H1 (cell line): ENCODE measurements around the gene IGLON5. TPM values are rescaled to one million over a fixed set of nuclear protein-coding genes. Genes with fewer than 3 reads are reported as not detected.

Experiments
- CTCF ChIA-PET: fragments of 300-600 bp; sonication (Branson Sonifier 250); formaldehyde crosslinking; loops from one replicate; lab custom pipeline; 2021; ENCODE audit not compliant: partially characterized antibody; lab: Charles Lee
- POLR2A ChIA-PET: fragments of 300-600 bp; sonication (Branson Sonifier 250); formaldehyde crosslinking; loops from one replicate; lab custom pipeline; 2021; ENCODE audit warnings: inconsistent platforms; ENCODE audit not compliant: partially characterized antibody; lab: Charles Lee
- DNase-seq, 2 experiments: peaks; one replicate each; pipeline versions ENCODE4 v3.0.0 to v3.0.0-alpha.2; 2010 to 2022; ENCODE audit warnings: low spot score in 2 of 2, low read depth in 1 of 2, mixed read lengths in 1 of 2
- FAIRE-seq: peaks from 2 replicates; lab custom pipeline; 2011; peaks lifted over from hg19 to GRCh38; lab: Jason Lieb, UNC
- H2AFZ ChIP-seq: 2 replicates; pipeline ENCODE4 v1.8.1; 2012; ENCODE audit warnings: low read length, inconsistent platforms
- H2AK5ac ChIP-seq: 2 replicates; pipeline ENCODE4 v1.6.1; 2013; ENCODE audit warnings: low read depth, low read length
- H2BK120ac ChIP-seq: replicated peaks from 2 replicates; pipeline ENCODE3; 2013; ENCODE audit warnings: low read depth, low read length, inconsistent platforms
- H2BK12ac ChIP-seq: 2 replicates; pipeline ENCODE4 v1.6.1; 2013; ENCODE audit warnings: low read depth, low read length
- H2BK15ac ChIP-seq: 2 replicates; pipeline ENCODE4 v1.6.1; 2013; ENCODE audit warnings: low read length
- H2BK20ac ChIP-seq: 2 replicates; pipeline ENCODE4 v1.6.1; 2013; ENCODE audit warnings: low read length
- H2BK5ac ChIP-seq: 2 replicates; pipeline ENCODE4 v1.6.1; 2013; ENCODE audit warnings: low read depth, low read length
- H3K14ac ChIP-seq: 2 replicates; pipeline ENCODE4 v1.6.1; 2013; ENCODE audit warnings: inconsistent platforms; ENCODE audit not compliant: insufficient read length
- H3K18ac ChIP-seq: 2 replicates; pipeline ENCODE4 v1.6.1; 2013; ENCODE audit warnings: low read length; ENCODE audit errors: extremely low read depth
- H3K23ac ChIP-seq: 2 replicates; pipeline ENCODE4 v1.6.1; 2013; ENCODE audit warnings: inconsistent platforms; ENCODE audit not compliant: insufficient read length
- H3K23me2 ChIP-seq: 2 replicates; pipeline ENCODE4 v1.6.1; 2013; ENCODE audit warnings: low read depth, low read length
- H3K27ac ChIP-seq: 2 replicates; pipeline ENCODE4 v1.6.1; 2011; ENCODE audit warnings: low read depth, low read length, inconsistent platforms
- H3K27me3 ChIP-seq, 4 experiments: replicated peaks in 1 of 4; 1 replicate in 1 of 4; 2 replicates in 3 of 4; pipeline versions ENCODE4 v1.6.1 to v1.8.1; 2011 to 2013; ENCODE audit warnings: low read length in 3 of 4, mild to moderate bottlenecking in 3 of 4, inconsistent platforms in 2 of 4, mixed read lengths in 2 of 4, moderate library complexity in 1 of 4; ENCODE audit not compliant: control insufficient read depth in 3 of 4, insufficient read depth in 3 of 4; ENCODE audit errors: extremely low read depth in 1 of 4
- H3K36me3 ChIP-seq, 4 experiments: 2 replicates each; pipeline versions ENCODE4 v1.6.1 to v1.8.1; 2011 to 2013; ENCODE audit warnings: mild to moderate bottlenecking in 4 of 4, low read length in 3 of 4, moderate library complexity in 2 of 4, control low read depth in 1 of 4, inconsistent platforms in 1 of 4; ENCODE audit not compliant: insufficient read depth in 4 of 4, control insufficient read depth in 2 of 4
- H3K4ac ChIP-seq: replicated peaks from 2 replicates; pipeline ENCODE3; 2013; ENCODE audit warnings: low read length, low read depth, mixed read lengths, inconsistent platforms; ENCODE audit not compliant: insufficient read length
- H3K4me1 ChIP-seq, 4 experiments: replicated peaks in 1 of 4; 1 replicate in 1 of 4; 2 replicates in 3 of 4; pipeline versions ENCODE4 v1.6.1 to v1.8.1; 2011 to 2013; ENCODE audit warnings: low read length in 3 of 4, inconsistent platforms in 2 of 4, mixed read lengths in 1 of 4; ENCODE audit not compliant: insufficient read depth in 4 of 4, control insufficient read depth in 3 of 4
- H3K4me2 ChIP-seq, 2 experiments: 2 replicates each; pipeline versions ENCODE4 v1.6.1 to v1.8.1; 2011 to 2013; ENCODE audit warnings: low read depth in 2 of 2, low read length in 2 of 2, control low read depth in 1 of 2, inconsistent platforms in 1 of 2, mild to moderate bottlenecking in 1 of 2; ENCODE audit not compliant: insufficient read depth in 1 of 2
- H3K4me3 ChIP-seq, 4 experiments: fragments of 200-600, 300-600 bp in 1 of 4; sonication (generic), shearing (Covaris generic), sonication (Bioruptor Twin) in 1 of 4; 2 replicates each; pipeline versions ENCODE4 v1.5.1 to v1.8.1; 2011 to 2016; ENCODE audit warnings: low read length in 4 of 4, low read depth in 3 of 4, control low read depth in 2 of 4, inconsistent platforms in 2 of 4, mild to moderate bottlenecking in 2 of 4, mixed read lengths in 1 of 4, moderate library complexity in 1 of 4; ENCODE audit not compliant: insufficient read depth in 2 of 4; ENCODE audit errors: extremely low read depth in 1 of 4
- H3K56ac ChIP-seq: replicated peaks from 2 replicates; pipeline ENCODE3; 2013; ENCODE audit warnings: low read depth, mild to moderate bottlenecking, mixed read lengths, low read length, inconsistent platforms; ENCODE audit not compliant: insufficient read length
- H3K79me1 ChIP-seq: 2 replicates; pipeline ENCODE4 v1.6.1; 2013; ENCODE audit warnings: low read depth, low read length, control low read depth
- H3K79me2 ChIP-seq, 2 experiments: 2 replicates each; pipeline versions ENCODE4 v1.6.1 to v1.8.1; 2012 to 2013; ENCODE audit warnings: low read length in 2 of 2, mild to moderate bottlenecking in 2 of 2, inconsistent platforms in 1 of 2; ENCODE audit not compliant: insufficient read depth in 2 of 2, control insufficient read depth in 1 of 2
- H3K9ac ChIP-seq, 4 experiments: replicated peaks in 1 of 4; 1 replicate in 1 of 4; 2 replicates in 3 of 4; pipeline versions ENCODE4 v1.6.1 to v1.8.1; 2011 to 2013; ENCODE audit warnings: low read depth in 3 of 4, low read length in 3 of 4, control low read depth in 2 of 4, mild to moderate bottlenecking in 2 of 4, moderate library complexity in 2 of 4, inconsistent platforms in 1 of 4; ENCODE audit errors: extremely low read depth in 1 of 4
- H3K9me3 ChIP-seq, 2 experiments: 2 replicates each; pipeline versions ENCODE4 v1.6.1 to v1.8.1; 2012 to 2013; ENCODE audit warnings: mild to moderate bottlenecking in 2 of 2, moderate library complexity in 2 of 2, control low read depth in 1 of 2, inconsistent platforms in 1 of 2, low read depth in 1 of 2, low read length in 1 of 2, mixed read lengths in 1 of 2; ENCODE audit not compliant: insufficient read depth in 2 of 2
- H4K20me1 ChIP-seq, 2 experiments: replicated peaks in 1 of 2; 2 replicates each; pipeline versions ENCODE3 to v1.8.1; 2011 to 2013; ENCODE audit warnings: inconsistent platforms in 2 of 2, low read length in 2 of 2, mild to moderate bottlenecking in 1 of 2; ENCODE audit not compliant: insufficient read depth in 2 of 2, control insufficient read depth in 1 of 2
- H4K5ac ChIP-seq: 2 replicates; pipeline ENCODE4 v1.6.1; 2013; ENCODE audit warnings: low read length, low read depth, mixed read lengths, inconsistent platforms; ENCODE audit not compliant: insufficient read length
- H4K8ac ChIP-seq: 2 replicates; pipeline ENCODE4 v1.8.0; 2013; ENCODE audit warnings: mild to moderate bottlenecking, moderate library complexity, low read length, inconsistent platforms; ENCODE audit not compliant: insufficient read depth; ENCODE audit errors: extremely low read depth
- H4K91ac ChIP-seq: replicated peaks from 2 replicates; pipeline ENCODE3; 2013; ENCODE audit warnings: low read length, mixed read lengths, inconsistent platforms; ENCODE audit not compliant: insufficient read length
- BCL11A ChIP-seq, 2 experiments: IDR thresholded peaks; one replicate each; pipeline ENCODE4 v1.6.1; 2011; ENCODE audit warnings: low read depth in 2 of 2, low read length in 2 of 2, mild to moderate bottlenecking in 2 of 2
- CTBP2 ChIP-seq: IDR thresholded peaks from 2 replicates; pipeline ENCODE4 v1.7.0; 2011; ENCODE audit warnings: borderline replicate concordance, mild to moderate bottlenecking, moderate library complexity, mixed read lengths, low read length; ENCODE audit not compliant: insufficient read depth, insufficient read length
- HDAC6 ChIP-seq: IDR thresholded peaks from one replicate; pipeline ENCODE4 v1.7.1; 2012; ENCODE audit warnings: low read depth, mild to moderate bottlenecking, inconsistent platforms, low read length, moderate library complexity
- SP4 ChIP-seq: IDR thresholded peaks from 2 replicates; pipeline ENCODE4 v1.6.1; 2012; ENCODE audit warnings: low read length, inconsistent platforms
- TAF1 ChIP-seq: IDR thresholded peaks from 2 replicates; pipeline ENCODE4 v1.6.1; 2011; ENCODE audit warnings: mild to moderate bottlenecking, low read depth, low read length
- TBP ChIP-seq: IDR thresholded peaks from 2 replicates; pipeline ENCODE4 v1.6.1; 2011; ENCODE audit warnings: low read depth, low read length, improper control_type of control experiment
- TCF12 ChIP-seq: IDR thresholded peaks from 2 replicates; pipeline ENCODE4 v1.6.1; 2011; ENCODE audit warnings: low read depth, mild to moderate bottlenecking, low read length
- WGBS, 2 experiments: shearing (Covaris generic) in 1 of 2; methylation state at CpG; one replicate each; pipeline versions ENCODE4 v1.1.6 to v1.1.7; 2013 to 2015; ENCODE audit warnings: low lambda C conversion rate in 2 of 2, mixed read lengths in 2 of 2, inconsistent platforms in 1 of 2, low coverage in 1 of 2, missing lambda C conversion rate in 1 of 2; ENCODE audit not compliant: insufficient replicate concordance in 2 of 2, insufficient coverage in 1 of 2, insufficient read length in 1 of 2; ENCODE audit errors: extremely low coverage in 1 of 2, missing lambda C conversion rate in 1 of 2; 5-methylcytosine and 5-hydroxymethylcytosine counted together
- polyA plus RNA-seq, 7 experiments: library from polyadenylated mRNA; depleted of rRNA in 3 of 7; stranded (reverse) in 5 of 7; unstranded in 2 of 7; fragments of >200 nt in 5 of 7; fragments of 200-250 nt in 2 of 7; gene quantifications; 1 replicate in 5 of 7; 2 replicates in 1 of 7; 4 replicates in 1 of 7; pipeline versions ENCODE4 v1.2.1 to v1.2.3, GENCODE V29; 2011 to 2013; ENCODE audit warnings: missing spikeins in 2 of 7, mixed read lengths in 2 of 7
- total RNA-seq: library from RNA; stranded (reverse); fragmentation: NEBNext Ultra II Directional; extraction: Animal tissue kit (Norgen Biotek cat#: 25700); gene quantifications from 2 replicates; pipeline ENCODE4 v1.2.1, GENCODE V29; 2021

IGLON5 gene
- total and polyA plus RNA-seq, 2 of the 8 experiments (the other 6 are each of a cell fraction or from before 2014, with no cell fraction given), result 31.8 to 34.6 TPM

- Histone ChIP-seq H3K4me2 (no peak overlapping the region), H3K14ac (no peak overlapping the region), H2BK15ac (no peak overlapping the region), H3K79me2 (no peaks in the 10 kb centered on the region), H3K4me1 (peaks cover 3 to 5% (median 4%) of the 10 kb centered on the region in 4 experiments), H3K4ac (no peak overlapping the region), H3K23ac (no peak overlapping the region), H3K18ac (no peak overlapping the region), H3K4me3 (no peak overlapping the region), H2BK20ac (no peak overlapping the region), H2BK12ac (no peak overlapping the region), H4K91ac (no peak overlapping the region), H3K27me3 (no peaks in the 10 kb centered on the region), H3K9me3 (no peaks in the 10 kb centered on the region), H3K27ac (no peak overlapping the region), H3K9ac (no peak overlapping the region), H4K20me1 (no peaks in the 10 kb centered on the region), H3K36me3 (no peaks in the 10 kb centered on the region), H3K23me2 (no peaks in the 10 kb centered on the region), H4K5ac (no peak overlapping the region), H2AK5ac (no peak overlapping the region), H2AFZ (no peak overlapping the region), H3K79me1 (no peaks in the 10 kb centered on the region), H2BK5ac (no peak overlapping the region), H4K8ac (no peak overlapping the region), H3K56ac (no peak overlapping the region), H2BK120ac (no peak overlapping the region)
- ChIA-PET CTCF (interaction anchor here (0.5 to 2.2 kb wide), 11 partner anchors 9 to 300 kb away, joined by 3 to 7 read pairs (median 5); no protein-coding TSS in a partner anchor), POLR2A (interaction anchor here (0.7 to 1.6 kb wide), 4 partner anchors 19 to 38 kb away, joined by 3 to 5 read pairs (median 4); no protein-coding TSS in a partner anchor)
- DNase-seq (no peak), FAIRE-seq (no peak)
- 80% methylated on average over 4 of the region's 4 CpGs; no CpG with 5 or more reads in 1 of the 2 experiments for WGBS, 2 experiments
- TF ChIP-seq TBP (no peak), SP4 (no peak), HDAC6 (no peak), TAF1 (no peak), CTBP2 (no peak), BCL11A (IDR thresholded peaks at IDR 0.05; ENCODE audit: low read depth in 2 of 2, low read length in 2 of 2) (no peak), TCF12 (no peak)
Observed at GRCh38 chr19:51359294-51359693, 47.9 kb downstream of the IGLON5 start.
